Measurements from ENCODE around the gene RAB3IP.

Gene RAB3IP, protein sequence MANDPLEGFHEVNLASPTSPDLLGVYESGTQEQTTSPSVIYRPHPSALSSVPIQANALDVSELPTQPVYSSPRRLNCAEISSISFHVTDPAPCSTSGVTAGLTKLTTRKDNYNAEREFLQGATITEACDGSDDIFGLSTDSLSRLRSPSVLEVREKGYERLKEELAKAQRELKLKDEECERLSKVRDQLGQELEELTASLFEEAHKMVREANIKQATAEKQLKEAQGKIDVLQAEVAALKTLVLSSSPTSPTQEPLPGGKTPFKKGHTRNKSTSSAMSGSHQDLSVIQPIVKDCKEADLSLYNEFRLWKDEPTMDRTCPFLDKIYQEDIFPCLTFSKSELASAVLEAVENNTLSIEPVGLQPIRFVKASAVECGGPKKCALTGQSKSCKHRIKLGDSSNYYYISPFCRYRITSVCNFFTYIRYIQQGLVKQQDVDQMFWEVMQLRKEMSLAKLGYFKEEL

DNA sequence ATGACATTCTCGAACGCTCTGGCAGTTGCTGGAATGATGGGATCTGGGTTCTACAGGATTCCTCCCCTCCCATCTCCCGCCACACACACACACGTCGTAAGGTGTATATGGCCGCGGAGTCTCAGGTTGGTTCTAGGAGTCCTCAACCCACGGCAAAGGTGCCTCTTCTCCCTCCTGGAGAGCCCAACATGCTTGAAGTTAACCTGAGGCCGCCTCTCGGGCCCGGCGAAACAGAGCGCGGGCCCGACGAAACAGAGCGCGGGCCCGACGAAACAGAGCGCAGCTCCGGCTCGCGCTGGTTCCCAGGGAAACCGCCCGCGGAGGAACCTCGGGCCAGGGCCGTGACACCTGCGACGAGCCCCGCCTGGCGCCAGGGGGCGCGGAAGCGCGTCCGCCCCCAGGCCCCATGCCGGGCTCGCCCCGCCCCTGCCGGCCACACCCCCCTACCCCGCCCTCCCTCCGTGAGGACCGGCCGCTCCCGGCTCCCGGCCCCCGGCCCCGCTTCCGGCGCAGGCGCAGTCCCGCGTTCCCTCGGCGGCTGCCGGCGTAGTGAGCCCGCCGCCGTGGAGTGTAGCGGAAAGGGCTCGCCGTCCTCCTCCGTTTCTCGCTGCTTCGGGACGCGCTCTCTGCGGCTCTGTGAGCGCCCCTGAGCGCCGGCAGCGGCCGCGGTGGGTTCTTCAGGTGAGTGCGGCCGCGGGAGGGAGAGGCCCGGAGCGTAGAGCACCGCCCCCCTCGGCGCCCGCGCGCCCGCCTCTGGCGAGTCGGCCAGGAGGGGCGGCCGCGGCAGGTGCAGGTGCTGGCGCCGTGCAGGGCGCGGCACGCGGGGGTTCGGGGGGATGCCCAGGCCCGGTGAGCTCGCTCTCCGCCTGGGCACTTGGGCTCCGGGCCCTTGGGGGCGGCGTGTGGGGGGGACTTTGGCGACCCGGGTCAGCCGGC, at the start of gene RAB3IP:
Gene RAB3IP, plus strand, starts transcription at position 510 of the 936 bp plus-strand sequence. CDS start 16,549 bp downstream, outside the sequence.
- DNase-seq: peak; percentile 91 to 92

DNA sequence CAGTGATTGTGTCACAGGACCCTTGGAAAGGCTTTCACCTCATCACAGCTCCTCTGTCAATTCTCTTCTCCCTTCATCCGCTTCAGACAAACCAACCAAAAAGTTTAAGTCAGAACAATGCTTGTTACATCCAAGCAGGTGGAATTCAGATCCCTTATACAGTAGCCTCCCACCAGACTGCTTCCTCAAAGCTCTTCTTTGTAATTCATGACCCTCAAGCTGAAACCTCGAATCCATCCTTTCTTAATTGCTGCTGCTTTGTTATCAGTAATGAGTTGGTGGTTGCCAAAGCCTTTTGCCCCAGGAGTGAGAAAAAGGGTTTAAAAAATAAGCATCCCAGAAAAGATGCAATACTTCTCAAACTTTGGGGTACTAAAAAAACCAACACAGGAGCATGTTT, 49.0 kb upstream of the RAB3IP start:
- DNase-seq: no peak

DNA sequence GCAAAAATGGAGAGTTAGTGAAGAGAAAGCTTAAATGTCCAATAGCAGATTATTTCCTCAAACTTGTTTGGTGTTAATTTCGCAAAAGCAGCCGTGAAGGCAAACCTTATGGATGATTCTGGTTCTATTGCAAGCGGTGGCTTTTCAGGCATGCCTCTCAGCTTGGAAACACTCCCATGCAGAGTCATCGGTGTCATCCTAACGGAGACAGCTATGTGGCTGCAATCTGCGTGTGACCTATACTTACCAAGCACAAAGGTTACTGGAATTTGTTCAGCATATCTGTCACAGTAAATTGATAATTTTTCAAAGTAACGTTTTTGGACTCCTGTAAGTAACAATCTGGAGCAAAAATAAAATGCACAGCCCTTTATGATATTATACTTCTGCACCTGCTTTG, 44.5 kb upstream of the RAB3IP start:
- no peak for DNase-seq

DNA sequence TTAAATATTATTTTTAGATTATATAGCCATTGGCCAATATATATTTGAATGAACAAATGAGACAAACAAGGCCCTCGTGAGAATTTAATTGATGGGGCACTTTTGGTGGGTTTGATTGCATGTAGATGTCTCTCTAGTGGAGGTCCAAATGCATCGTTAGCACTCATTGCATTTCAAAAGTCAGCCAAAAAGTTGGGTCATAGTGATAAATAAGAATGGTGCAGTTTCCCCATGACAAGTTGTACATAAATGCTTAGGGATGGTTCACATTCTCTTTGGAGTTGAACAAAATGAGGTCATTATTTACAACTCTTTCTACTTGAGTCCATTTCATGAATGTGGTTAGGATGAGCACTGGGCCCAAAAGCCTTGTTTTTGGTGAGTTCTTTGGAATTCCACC, 40.6 kb upstream of the RAB3IP start:
- DNase-seq: no peak

DNA sequence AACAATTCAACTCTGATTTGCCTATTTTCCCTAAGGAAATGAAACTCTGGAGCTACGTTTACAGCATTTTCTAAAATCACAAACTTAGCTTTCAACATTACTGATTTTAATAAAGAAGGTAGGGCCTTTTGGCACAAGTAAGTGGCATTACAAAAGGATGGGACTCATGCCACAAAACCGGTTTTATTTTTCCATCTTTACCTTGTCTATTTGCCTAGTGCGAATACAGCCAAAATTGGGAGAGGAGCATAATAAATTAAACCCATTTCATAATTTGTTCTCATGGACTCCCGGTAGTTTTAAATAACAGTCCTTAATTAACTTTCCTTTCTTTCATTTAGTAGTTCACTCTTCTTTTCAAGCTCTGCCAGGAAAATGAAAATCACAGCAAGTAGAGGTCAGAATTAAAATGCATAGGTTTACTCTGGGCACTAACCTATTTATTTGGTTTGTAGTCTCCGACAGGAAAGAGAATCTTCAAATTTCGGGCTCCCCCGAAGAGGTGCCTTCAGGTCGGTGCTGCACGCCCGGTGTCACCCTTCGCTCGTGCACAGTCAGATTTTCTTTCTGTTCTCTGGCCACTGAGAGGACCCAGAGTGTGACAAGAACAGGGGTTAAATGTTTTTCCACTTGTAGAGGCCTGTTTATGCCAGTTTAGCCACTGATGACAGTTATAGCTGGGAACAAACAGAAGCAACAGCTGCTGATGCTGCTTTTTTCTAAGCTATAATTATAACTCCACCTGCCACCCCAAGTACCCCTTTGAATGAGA, 39.7 kb upstream of the RAB3IP start, which contains the start of gene BEST3:
Gene BEST3, minus strand, starts transcription at position 535 of the 772 bp plus-strand sequence. CDS start 1,505 bp downstream, outside the sequence.
- no peak for DNase-seq

DNA sequence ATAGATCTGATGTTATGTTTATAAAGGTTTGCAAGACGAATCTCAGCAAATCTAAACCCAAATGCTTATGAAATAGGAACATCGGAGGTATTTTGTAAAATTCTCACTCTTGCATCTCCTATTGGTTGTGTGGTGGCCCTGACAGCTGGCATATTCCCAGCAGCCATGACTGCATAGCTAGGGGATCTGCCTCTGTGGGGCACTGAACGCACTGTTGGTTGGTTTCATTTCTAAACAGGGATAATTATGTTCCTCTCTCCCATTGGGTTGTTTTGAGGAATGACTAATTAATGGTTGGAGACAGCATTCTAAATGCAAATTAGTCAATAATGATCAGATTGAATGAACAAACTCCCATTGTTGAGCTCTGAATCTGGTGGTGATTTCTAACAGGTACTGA, 36.8 kb upstream of the RAB3IP start:
- DNase-seq: no peak

DNA sequence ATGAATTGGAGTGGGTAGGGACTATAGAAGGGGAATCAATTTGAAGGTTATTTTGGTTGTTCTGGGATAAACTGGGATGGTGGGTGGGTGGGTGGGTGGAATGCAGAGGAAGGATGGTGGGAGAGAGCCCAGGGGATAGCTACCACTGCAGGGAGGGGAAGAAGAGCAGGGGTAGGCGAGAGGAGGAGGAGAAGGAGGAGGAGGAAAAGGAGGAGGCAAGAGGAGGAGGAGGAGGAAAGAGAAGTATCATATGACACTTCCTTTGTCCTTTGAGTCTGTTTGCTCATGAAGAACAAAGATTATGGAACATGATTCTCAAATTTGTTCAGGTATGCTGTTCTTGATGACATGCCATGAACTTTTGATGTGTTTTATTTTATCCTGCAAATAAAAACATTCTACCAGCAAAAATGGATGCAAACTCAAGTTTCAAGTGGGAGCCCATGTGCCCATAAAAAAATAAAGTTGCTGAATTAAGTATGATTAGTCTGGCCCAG, 35.5 kb upstream of the RAB3IP start:
- no peak for DNase-seq

DNA sequence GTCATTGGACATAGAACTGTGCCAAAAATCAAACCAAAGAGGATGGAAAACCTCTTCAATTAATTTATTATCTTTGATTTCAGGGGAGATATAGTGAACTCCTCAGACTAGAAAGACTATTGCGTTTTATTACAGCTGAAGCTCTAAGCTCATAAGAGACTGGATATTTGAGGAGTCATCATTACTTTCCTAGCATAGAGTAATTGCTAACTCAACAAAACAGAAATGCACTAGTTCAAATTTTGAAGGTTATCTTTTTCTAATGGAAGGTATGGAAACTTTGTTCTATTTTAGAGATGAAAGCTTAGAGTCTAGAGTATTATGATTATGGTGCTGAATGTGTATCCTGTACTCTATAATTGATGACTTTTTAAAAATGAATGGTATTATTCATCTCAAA, 34.3 kb upstream of the RAB3IP start:
- no peak for DNase-seq

DNA sequence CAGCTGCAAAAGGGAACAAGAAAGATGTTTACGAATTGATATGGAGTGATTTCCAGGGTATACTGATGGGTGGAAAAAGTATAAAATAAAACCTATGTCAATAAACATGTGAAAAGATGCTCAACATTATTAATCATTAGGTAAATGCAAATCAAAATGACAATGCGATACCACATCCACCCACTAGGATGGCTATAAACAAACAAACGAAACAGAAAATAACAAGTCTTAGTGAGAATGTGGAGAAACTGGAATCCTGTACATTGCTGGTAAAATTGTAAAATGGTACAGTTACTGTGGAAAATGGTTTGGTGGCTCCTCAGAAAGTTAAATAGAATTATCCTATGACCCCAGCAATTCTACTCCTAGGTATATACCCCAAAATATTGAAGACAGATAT, 30.0 kb upstream of the RAB3IP start:
- no peak for DNase-seq

DNA sequence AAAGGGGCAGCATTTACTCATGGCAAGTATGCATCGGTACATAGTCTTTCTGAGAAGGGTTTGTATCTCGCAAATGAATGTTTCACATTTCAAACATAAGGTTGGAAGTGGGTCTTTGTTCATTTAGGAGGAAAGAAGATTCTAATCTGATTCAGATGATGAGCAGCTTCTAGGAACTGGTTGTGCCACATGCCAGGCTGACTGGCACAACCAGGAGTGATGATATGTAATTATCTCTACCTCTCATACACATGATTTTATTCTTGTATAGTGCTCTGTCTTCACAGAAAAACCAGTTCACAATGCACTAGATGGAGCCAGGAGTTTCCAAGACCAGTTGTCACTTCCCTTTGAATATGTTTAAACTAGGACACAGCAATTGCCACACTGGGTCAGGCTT, 25.8 kb upstream of the RAB3IP start:
- DNase-seq: no peak

DNA sequence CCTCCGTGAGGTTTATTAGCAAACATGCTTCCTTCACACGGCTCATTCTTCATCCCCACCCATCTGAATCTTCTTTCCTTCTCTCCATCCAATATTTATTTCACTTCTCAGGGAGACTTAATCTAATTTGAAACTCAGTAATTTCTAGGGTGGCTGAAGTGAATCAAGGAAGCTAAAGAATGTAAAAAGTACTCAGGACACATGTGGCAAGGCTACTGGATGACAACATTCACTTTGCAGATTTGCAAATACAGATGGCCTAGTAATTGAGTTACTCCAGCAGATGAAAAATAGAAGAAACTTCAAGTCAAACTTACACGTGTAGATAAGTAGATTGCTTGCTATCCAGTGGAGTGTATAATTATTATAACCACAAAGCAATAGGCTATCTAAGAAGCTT, 24.1 kb upstream of the RAB3IP start:
- DNase-seq: no peak

DNA sequence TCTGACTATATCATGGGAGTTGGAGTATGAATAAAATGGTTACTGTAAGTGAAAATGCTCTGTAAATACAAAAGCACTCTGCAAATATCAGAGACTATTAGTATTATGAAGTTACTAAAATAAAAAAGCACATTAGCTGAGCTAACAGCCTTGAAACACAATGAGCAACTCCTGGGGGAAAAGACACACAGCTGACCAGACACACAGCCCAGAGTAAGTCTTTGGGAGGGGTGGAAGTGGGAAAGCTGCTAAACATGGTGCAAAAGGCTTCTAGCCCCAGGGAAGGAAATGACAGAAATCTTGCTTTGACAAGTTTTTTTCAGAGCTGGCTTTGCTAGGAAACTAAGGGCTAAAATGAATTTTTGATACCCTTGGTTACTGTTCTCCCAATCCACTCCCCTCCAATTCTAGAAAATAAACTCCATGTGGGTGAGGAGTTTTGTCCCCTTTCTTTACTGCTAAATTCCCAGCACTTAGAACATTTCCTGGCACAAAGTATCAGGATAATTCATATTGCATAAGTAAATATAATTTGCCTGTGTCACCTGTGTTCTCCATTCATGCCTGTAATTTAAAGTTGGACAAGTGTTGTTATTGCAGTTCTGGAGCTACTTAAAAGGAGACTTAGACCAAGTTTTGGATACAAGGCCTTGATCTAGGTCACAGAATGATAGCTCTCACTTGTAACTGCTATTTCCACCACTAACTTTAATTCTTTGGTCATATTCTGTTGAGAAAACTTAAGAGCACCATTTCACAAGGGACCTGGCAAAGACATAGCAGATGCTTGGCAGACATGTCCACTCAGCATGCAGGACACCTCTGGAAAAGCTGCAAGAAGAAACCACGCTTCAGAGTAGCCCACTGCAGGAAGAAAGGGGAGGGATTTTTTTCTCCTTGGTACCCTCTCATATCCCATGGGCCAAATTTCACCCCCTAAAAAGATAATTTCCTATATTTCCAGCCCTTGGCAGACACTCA, 19.0 kb upstream of the RAB3IP start:
- no peak for DNase-seq

DNA sequence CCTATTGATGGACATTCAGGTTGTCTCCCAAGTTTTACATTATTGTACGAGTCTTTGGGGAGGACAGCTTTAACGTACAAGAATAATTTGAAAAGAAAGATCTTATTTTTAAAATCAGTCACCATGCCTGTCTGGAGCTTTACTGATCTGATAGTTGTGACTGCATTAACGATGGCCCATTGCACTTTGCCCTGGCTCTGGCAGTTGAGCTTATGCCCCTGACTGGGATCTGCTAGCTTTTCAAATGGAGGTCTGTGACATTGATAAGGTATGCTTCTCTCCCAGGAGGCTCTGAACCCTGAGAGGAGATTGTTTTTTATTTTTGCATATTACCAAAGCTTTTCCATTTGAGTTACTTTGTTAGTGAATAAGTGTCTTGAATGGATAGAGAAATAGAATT, 17.9 kb upstream of the RAB3IP start:
- no peak for DNase-seq

DNA sequence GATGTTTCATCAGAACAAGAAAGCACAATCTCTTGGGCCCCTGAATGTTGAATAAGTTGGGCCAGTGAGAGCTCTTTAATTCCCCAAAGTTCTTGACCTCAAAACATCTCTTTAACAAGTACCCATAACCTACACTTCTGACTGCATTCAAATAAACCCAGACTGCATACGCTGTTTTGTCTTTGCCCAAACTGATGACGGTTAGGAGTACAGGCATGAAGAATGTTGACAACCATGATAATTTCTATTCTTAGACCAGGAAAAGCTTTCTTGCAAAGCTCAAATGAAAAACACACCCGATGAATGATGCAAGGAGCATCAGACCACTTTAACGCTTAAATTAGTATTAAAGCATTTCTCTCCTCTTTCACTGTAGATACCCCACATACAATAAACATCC, 11.7 kb upstream of the RAB3IP start:
- DNase-seq: no peak

DNA sequence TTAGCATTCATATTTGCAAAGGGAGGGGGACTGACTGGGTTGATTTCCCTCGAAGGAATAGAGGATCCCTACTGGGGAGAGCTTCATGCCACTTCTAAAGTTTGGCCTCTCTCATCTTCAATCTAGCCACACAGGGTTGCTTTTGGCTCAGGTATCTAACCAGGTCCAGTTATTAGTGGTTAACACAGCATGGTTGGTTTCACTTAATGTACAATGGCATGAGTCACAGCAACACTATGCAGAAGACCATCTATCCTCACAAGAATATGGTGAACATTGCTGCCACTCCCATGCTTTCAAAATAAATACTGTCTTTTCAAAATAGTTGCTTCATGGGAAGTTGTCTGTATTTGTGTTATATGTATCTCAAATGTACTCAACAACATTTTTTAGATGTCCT, 6.6 kb upstream of the RAB3IP start:
- no peak for DNase-seq

DNA sequence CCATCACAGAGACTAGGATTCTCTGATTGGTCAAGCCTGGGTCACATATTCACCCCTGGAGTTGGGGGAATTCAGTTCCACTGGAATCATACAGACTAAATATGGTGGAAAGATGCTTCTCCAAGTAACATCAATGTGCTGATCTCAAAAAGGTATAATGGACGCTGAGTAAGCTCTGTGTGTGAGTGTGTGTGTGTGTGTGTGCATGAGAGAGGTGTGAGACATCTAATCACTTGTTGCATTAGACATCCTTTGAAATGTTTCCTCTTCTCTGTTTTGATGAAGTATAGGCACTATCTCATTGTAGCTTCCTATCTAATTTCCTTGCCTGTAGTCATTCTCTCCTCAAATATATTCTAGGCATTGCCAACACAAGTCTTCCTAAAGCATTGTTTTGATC, 5.0 kb upstream of the RAB3IP start:
- no peak for DNase-seq

DNA sequence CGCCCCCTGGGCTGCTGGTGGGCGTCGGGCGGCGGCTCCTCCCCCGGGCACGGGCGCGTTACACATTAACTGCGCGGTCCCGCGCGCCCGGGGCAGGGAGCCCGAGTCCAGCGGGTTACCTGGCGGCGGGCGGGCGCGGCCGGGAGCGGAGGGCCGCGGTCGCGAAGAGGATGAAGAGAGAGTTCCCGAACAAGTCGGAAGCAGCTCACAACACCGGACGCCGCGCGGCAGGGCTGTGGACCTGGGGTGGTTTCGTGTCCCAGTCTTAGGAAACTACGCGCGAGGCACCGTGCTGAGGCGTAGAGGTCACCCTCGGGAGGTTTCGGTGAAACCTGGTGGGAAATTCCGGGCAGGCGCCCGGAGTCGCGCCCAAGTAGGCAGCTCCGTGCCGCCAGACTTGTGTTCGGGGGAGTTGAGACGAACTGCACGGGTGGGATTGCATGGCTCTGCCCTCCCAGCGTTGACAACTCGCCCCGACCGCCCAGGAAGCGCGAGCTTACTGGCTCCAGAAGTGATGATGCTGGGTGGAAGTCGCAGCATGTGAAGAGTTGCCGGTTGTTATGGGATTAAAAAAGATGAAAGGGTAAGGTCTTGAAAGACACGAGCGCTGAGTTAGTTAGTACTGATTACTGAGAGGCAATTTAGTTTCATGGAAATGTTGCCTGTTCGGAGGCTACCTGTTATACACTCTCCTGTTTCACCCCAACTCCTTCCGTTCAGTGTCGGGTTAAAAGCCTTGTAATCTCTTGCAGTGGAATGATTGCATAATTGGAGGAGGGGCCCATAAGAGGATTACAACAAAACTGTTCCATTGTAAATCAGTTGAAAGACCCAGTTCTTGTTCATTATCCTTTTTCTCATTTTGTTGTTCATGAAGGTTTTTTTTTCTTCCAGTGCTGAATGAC, 879 bp downstream of the RAB3IP start:
- DNase-seq: peak; percentile 46

DNA sequence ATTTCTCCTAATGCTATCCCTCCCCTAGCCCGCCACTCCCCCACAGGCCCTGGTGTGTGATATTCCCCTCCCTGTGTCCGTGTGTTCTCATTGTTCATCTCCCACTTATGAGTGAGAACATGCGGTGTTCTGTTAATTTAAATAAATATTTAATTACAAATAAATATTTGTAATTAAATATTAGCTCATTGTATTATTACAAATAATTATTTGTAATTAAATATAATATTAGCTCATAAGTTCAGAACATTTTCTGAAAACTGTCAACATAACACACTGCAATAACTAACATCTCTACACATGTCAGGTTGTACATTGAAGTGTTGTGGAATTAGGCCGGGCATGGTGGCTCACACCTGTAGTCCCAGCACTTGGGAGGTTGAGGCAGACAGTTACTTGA, 5.4 kb downstream of the RAB3IP start:
- DNase-seq: no peak

DNA sequence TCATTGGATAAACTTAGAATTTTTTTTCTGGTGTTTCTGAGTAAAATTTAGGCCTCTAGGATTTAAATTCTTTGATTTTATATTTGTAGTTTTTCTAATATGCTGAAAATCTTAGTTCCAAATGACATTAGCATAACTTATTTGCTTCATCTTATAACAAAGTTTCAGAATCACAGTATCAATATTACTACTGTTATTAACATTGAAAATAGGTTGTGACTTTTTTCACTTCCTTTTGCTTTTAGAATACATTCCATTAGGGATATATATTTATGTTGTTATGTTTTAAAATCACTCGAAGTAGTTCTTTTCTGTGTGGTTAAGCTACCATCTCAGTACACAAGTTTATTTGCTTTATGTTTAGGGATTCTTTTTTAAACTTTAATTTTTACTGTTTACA, 12.8 kb downstream of the RAB3IP start:
- no peak for DNase-seq

DNA sequence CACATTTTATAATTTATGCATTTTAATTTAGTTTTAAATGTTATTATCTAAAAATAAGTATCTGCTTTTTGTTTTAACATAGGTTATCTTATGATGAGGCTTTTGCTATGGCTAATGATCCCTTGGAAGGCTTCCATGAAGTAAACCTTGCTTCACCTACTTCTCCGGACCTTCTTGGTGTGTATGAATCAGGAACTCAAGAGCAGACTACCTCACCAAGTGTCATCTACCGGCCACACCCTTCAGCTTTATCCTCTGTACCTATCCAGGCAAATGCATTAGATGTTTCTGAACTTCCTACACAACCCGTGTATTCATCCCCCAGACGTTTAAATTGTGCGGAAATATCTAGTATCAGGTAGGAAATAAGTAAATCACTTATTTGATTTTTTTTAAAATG, 16.6 kb downstream of the RAB3IP start:
- no peak for DNase-seq

All from activated CD4-positive, alpha-beta T cell treated with anti-CD3 and anti-CD28 coated beads, Interleukin-2, amount 50 U/mL, for 4 hours (primary cell).